ENCODE results near the gene ALKBH1.

DNA sequence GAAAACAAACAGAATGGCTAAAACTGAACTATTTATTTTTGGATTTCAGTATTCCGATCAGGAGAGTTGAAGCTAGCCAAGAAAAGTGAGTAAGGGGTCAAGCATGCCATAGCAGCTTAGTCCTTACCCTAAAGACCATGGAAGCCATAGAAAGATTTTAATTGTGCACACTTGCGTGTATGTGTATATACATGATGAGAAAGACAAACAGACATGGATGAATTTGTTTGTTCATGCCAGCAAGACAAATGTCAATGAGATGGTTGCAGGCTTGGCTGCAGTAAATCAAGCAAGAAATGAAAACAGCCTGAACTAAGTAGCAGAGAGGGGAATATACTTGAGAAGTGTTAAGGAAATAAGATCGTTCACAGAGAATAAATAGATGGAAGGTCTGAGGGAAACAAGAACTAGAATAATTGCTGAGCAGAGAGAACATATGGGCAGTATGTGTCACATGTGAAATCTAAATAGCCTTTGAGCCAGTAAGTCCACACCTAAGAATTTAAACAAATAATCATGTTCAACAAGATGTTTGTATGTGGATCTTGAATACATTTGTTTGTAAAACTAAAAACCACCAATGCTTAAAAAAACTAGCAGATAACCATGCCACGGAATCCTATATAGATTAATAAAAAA is 38.4 kb upstream of the ALKBH1 start:
- TF ChIP-seq L3MBTL2 (conservative IDR thresholded peaks at IDR 0.05) (no peak), HDGF (IDR thresholded peaks at IDR 0.05; ENCODE audit: borderline replicate concordance) (no peak), BHLHE40 (IDR thresholded peaks at IDR 0.05; ENCODE audit: borderline replicate concordance) (no peak)

All from HEK293T (cell line).